C4-2B (cell line): ENCODE results near the gene MYPN.

ENCODE experiments used
- H3K27ac ChIP-seq: fragments of 450-650 bp; 2 replicates; pipeline ENCODE4 v1.5.1; 2017
- ZFX ChIP-seq: fragments of 450-650 bp; IDR thresholded peaks from 2 replicates; pipeline ENCODE4 v1.6.1; 2017
- TF ChIP-seq, protein P1 (sequence below): fragments of 450-650 bp; conservative IDR thresholded peaks from 2 replicates; pipeline ENCODE4 v1.5.1; 2017; ENCODE audit warnings: mild to moderate bottlenecking

MYPN gene

DNA sequence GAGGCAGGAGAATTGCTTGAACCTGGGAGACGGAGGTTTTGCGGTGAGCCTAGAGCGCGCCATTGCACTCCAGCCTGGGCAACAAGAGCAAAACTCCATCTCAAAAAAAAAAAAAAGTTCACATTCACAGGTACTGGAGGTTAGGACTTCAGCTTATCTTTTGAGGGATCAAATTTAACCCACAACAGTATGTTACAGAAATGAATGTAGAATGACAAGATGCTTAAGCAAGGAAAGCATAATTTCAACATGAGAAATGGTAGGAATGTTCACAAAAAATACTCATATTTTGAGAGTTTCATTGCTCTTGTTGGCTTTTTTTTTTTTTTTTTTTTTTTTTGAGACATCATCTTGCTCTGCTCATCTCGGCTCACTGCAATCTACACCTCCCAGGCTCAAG, 32.3 kb upstream of the MYPN start:
- no peak overlapping the region for H3K27ac ChIP-seq
- no peak for TF ChIP-seq ZFX
- TF ChIP-seq, protein P1, sequence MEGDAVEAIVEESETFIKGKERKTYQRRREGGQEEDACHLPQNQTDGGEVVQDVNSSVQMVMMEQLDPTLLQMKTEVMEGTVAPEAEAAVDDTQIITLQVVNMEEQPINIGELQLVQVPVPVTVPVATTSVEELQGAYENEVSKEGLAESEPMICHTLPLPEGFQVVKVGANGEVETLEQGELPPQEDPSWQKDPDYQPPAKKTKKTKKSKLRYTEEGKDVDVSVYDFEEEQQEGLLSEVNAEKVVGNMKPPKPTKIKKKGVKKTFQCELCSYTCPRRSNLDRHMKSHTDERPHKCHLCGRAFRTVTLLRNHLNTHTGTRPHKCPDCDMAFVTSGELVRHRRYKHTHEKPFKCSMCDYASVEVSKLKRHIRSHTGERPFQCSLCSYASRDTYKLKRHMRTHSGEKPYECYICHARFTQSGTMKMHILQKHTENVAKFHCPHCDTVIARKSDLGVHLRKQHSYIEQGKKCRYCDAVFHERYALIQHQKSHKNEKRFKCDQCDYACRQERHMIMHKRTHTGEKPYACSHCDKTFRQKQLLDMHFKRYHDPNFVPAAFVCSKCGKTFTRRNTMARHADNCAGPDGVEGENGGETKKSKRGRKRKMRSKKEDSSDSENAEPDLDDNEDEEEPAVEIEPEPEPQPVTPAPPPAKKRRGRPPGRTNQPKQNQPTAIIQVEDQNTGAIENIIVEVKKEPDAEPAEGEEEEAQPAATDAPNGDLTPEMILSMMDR = no peak

GRCh38 chr10:68079434-68079833, 29.9 kb upstream of the MYPN start:
- TF ChIP-seq, protein P1 = no peak
- TF ChIP-seq ZFX = no peak
- H3K27ac ChIP-seq = no peak overlapping the region

DNA sequence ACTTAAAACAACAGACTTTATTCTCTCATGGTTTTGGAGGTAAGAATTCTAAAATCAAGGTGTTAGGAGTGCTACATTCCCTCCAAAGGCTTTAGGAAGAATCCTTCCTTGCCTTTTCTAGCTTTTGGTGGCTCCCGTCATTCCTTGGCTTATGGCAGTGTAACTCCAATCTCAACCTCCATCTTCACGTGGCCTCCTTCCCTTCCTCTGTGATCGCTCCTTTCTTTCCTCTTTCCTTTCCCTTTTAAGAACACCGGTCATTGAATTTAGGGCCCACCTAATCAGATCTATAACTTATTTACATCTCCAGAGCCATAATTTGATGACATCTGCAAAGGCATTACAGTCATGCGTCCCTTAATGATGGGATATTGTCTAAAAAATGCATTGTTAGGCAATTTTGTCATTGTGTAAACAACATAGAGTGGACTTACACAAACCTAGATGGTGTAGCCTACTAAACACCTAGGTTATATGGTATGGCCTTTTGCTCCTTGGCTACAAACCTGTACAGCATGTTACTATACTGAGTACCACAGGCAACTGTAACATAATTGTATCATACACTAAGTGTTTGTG, 28.3 kb upstream of the MYPN start:
- TF ChIP-seq, protein P1 = no peak
- no peak for TF ChIP-seq ZFX
- H3K27ac ChIP-seq = no peak overlapping the region

- no peak for TF ChIP-seq ZFX
- TF ChIP-seq, protein P1 = no peak
- no peak overlapping the region for H3K27ac ChIP-seq
Measured at GRCh38 chr10:68081916-68082315, 27.4 kb upstream of the MYPN start.

DNA sequence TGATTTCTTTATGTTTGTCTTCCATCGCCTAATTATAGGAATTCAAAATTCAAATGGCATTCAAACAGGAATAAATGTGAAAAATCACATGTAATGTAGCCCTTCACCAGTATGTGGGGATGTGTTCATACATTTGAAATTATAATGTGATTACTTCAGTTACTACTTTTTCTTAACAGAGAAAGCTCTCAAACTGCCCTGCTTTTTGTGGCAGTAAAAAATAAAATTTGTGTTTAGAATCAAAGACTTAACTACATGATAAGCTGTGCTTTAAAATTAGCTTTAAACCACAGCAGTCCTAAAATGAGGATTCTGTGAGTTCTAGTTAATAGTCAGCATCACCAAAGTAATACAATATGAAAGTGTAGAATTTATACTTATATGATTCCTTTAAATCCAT, 26.4 kb upstream of the MYPN start:
- TF ChIP-seq ZFX = no peak
- TF ChIP-seq, protein P1 = peak; percentile 58
- no peak overlapping the region for H3K27ac ChIP-seq

DNA sequence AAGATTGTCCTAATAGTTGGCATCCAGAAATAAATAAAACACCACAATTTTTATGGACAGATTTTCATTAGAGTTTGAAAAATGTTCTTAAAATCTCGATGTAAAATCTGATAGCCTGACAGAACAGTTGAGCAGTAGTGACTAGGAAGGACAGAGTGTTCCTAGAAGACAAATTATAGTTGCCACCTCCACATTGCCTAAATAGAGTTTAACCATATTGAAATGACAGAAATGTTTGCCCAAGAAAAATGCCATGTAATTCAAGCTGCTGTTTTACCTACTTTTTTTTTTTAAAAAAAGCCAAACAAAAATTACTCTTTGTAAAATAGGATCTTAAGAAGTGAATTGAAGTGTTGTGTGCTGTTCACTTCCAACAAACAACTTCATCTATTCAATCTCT, 25.3 kb upstream of the MYPN start:
- no peak overlapping the region for H3K27ac ChIP-seq

DNA sequence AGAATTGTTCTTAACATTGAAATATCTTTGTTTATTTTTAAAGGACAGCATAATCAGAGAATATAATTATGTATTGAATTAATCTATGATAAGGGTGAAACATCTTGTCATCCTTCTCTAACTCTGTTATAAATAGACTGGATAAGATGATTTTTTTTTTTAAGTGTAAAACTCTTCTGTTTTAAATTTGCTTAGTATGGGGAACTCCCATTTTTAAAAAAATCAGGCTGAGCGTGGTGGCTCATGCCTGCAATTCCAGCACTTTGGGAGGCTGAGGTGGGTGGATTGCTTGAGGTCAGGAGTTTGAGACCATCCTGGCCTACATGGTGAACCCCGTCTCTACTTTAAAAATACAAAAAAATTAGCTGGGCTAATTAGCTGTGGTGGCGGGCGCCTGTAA, 24.8 kb upstream of the MYPN start:
- H3K27ac ChIP-seq = peak overlapping the region; percentile 33; the same call in 1 of the 2 replicates
- TF ChIP-seq, protein P1 = no peak
- TF ChIP-seq ZFX = no peak

More for the DNA sequence above, 25.3 kb upstream of the MYPN start:
- TF ChIP-seq ZFX = no peak
- TF ChIP-seq, protein P1 = no peak
